HepG2 (cell line): ENCODE results near the gene DLG4. TPM values are rescaled to one million over a fixed set of nuclear protein-coding genes. Genes with fewer than 3 reads are reported as not detected.

Source experiments
- ATAC-seq: fragments of 200-7000 bp; cut with Tn5 transposase; 3 replicates; pipeline ENCODE4 v1.9.1; 2020; ENCODE audit warnings: mild to moderate bottlenecking, moderate library complexity
- BruUV-seq: library from RNA; stranded (reverse); fragments of 400-500 nt; replicated peaks from 2 replicates; lab custom pipeline; 2021; lab: Mats Ljungman, UMichigan
- CTCF ChIA-PET: fragments of 300-600 bp; formaldehyde crosslinking; extraction: SDS; loops from one replicate; lab custom pipeline; 2021; ENCODE audit warnings: low total read pairs, inconsistent platforms, low intra/inter-chr PET ratio; lab: Yijun Ruan, JAX
- POLR2A ChIA-PET: fragments of 350-600 bp; sonication (Branson Sonifier 250); formaldehyde crosslinking; loops from one replicate; lab custom pipeline; 2020; ENCODE audit warnings: antibody characterized with exemption, inconsistent platforms; lab: Yijun Ruan, JAX
- DNase-seq: peaks from one replicate; pipeline ENCODE4 v3.0.0-alpha.2; 2015; ENCODE audit warnings: low spot score
- FAIRE-seq: peaks from 3 replicates; lab custom pipeline; 2011; peaks lifted over from hg19 to GRCh38; lab: Jason Lieb, UNC
- H2AFZ ChIP-seq: one replicate; pipeline ENCODE4 v1.6.1; 2011; ENCODE audit warnings: low read length, inconsistent platforms
- H3K27ac ChIP-seq: fragments of 300-600 bp; 3 replicates; pipeline ENCODE4 v1.8.0; 2011; ENCODE audit warnings: mixed run types, mild to moderate bottlenecking, mixed read lengths, low read length, inconsistent platforms; ENCODE audit not compliant: insufficient read depth; ENCODE audit errors: extremely low read length
- H3K27me3 ChIP-seq, 2 experiments: fragments of 200-600 bp in 1 of 2; 2 replicates in 1 of 2; 3 replicates in 1 of 2; pipeline versions ENCODE4 v1.6.0 to v1.8.0; 2011; ENCODE audit warnings: low read length in 2 of 2, mild to moderate bottlenecking in 2 of 2, moderate library complexity in 2 of 2, inconsistent platforms in 1 of 2; ENCODE audit not compliant: insufficient read depth in 2 of 2, control insufficient read depth in 1 of 2
- H3K36me3 ChIP-seq, 2 experiments: fragments of 200-600 bp in 1 of 2; replicated peaks in 1 of 2; 2 replicates in 1 of 2; 3 replicates in 1 of 2; pipeline versions ENCODE4 v1.5.1 to v1.8.0; 2011; ENCODE audit warnings: low read length in 2 of 2, inconsistent platforms in 1 of 2; ENCODE audit not compliant: insufficient read depth in 2 of 2, control insufficient read depth in 1 of 2
- H3K4me1 ChIP-seq: 2 replicates; pipeline ENCODE4 v1.5.1; 2012; ENCODE audit warnings: low read length, inconsistent platforms; ENCODE audit not compliant: insufficient read depth
- H3K4me2 ChIP-seq: 2 replicates; pipeline ENCODE4 v1.6.0; 2011; ENCODE audit warnings: low read depth, low read length, inconsistent platforms
- H3K4me3 ChIP-seq, 3 experiments: fragments of 200-600 bp in 1 of 3; sonication (generic), shearing (Covaris generic) in 1 of 3; replicated peaks in 1 of 3; 2 replicates each; pipeline ENCODE4 v1.5.1; 2011 to 2016; ENCODE audit warnings: low read length in 3 of 3, inconsistent platforms in 2 of 3, low read depth in 2 of 3, mild to moderate bottlenecking in 2 of 3, control low read depth in 1 of 3, mixed read lengths in 1 of 3; ENCODE audit not compliant: insufficient read depth in 1 of 3
- H3K79me2 ChIP-seq: one replicate; pipeline ENCODE4 v1.6.1; 2011; ENCODE audit warnings: low read length, inconsistent platforms; ENCODE audit not compliant: insufficient read depth
- H3K9ac ChIP-seq: 2 replicates; pipeline ENCODE4 v1.6.0; 2011; ENCODE audit warnings: mild to moderate bottlenecking, low read depth, low read length, inconsistent platforms; ENCODE audit not compliant: insufficient read depth
- H3K9me3 ChIP-seq: 2 replicates; pipeline ENCODE4 v1.5.1; 2012; ENCODE audit warnings: mild to moderate bottlenecking, low read length
- H4K20me1 ChIP-seq: 2 replicates; pipeline ENCODE4 v1.6.0; 2011; ENCODE audit warnings: inconsistent platforms, mild to moderate bottlenecking, low read length, moderate library complexity; ENCODE audit not compliant: insufficient read depth
- ATF7-NPFF ChIP-seq: sonication (generic); formaldehyde crosslinking; IDR thresholded peaks from 2 replicates; pipeline ENCODE4 v1.8.1; 2023; ENCODE audit warnings: mild to moderate bottlenecking, low read depth, missing genetic modification reagents, moderate library complexity
- CERS6 ChIP-seq: sonication (generic); formaldehyde crosslinking; IDR thresholded peaks from 2 replicates; pipeline ENCODE4 v1.5.0; 2020; ENCODE audit warnings: missing genetic modification reagents
- GABPA ChIP-seq, 2 experiments: IDR thresholded peaks; 2 replicates each; pipeline ENCODE4 v1.6.1; 2011 to 2016; ENCODE audit warnings: low read depth in 2 of 2, low read length in 1 of 2, missing biosample characterization in 1 of 2, missing genetic modification characterization in 1 of 2
- HDAC2 ChIP-seq: sonication (generic); formaldehyde crosslinking; IDR thresholded peaks from 2 replicates; pipeline ENCODE4 v1.4.0; 2020; ENCODE audit warnings: missing genetic modification reagents
- MEF2D ChIP-seq: sonication (generic); formaldehyde crosslinking; IDR thresholded peaks from 2 replicates; pipeline ENCODE4 v1.5.1; 2020; ENCODE audit warnings: mild to moderate bottlenecking, missing genetic modification reagents
- POLR2G ChIP-seq: fragments of 200-400 bp; formaldehyde crosslinking; IDR thresholded peaks from 2 replicates; pipeline ENCODE4 v1.6.1; 2018; ENCODE audit warnings: mild to moderate bottlenecking, low read depth, low read length, moderate library complexity
- REPIN1 ChIP-seq: sonication (generic); formaldehyde crosslinking; IDR thresholded peaks from 2 replicates; pipeline ENCODE4 v1.8.0; 2022; ENCODE audit warnings: missing genetic modification reagents, low read depth, mild to moderate bottlenecking, borderline replicate concordance
- SALL1 ChIP-seq: sonication (generic); formaldehyde crosslinking; IDR thresholded peaks from 2 replicates; pipeline ENCODE4 v1.8.0; 2022; ENCODE audit warnings: mild to moderate bottlenecking, missing genetic modification reagents
- SMAD3 ChIP-seq: sonication (generic); formaldehyde crosslinking; IDR thresholded peaks from 2 replicates; pipeline ENCODE4 v1.4.0; 2020; ENCODE audit warnings: missing genetic modification reagents
- SMARCE1 ChIP-seq: fragments of 450-650 bp; IDR thresholded peaks from 2 replicates; pipeline ENCODE4 v1.6.1; 2017; ENCODE audit warnings: borderline replicate concordance
- ZFP37 ChIP-seq: sonication (generic); formaldehyde crosslinking; IDR thresholded peaks from 2 replicates; pipeline ENCODE4 v1.4.0; 2020; ENCODE audit warnings: missing genetic modification reagents, borderline replicate concordance
- ZMYM2 ChIP-seq: sonication (generic); formaldehyde crosslinking; IDR thresholded peaks from 2 replicates; pipeline ENCODE4 v1.8.0; 2022; ENCODE audit warnings: mild to moderate bottlenecking, missing genetic modification reagents
- ZMYM3 ChIP-seq: sonication (generic); formaldehyde crosslinking; IDR thresholded peaks from 2 replicates; pipeline ENCODE4 v1.5.1; 2020; ENCODE audit warnings: mild to moderate bottlenecking, missing genetic modification reagents
- ZNF280D ChIP-seq: sonication (generic); formaldehyde crosslinking; IDR thresholded peaks from 2 replicates; pipeline ENCODE4 v1.5.1; 2020; ENCODE audit warnings: mild to moderate bottlenecking, missing genetic modification reagents
- ZNF629 ChIP-seq: sonication (generic); formaldehyde crosslinking; conservative IDR thresholded peaks from 2 replicates; pipeline ENCODE4 v1.5.0; 2020; ENCODE audit warnings: missing genetic modification reagents
- ZNF691 ChIP-seq: sonication (generic); formaldehyde crosslinking; IDR thresholded peaks from 2 replicates; pipeline ENCODE4 v1.4.0; 2020; ENCODE audit warnings: missing genetic modification reagents, low read depth, mild to moderate bottlenecking, borderline replicate concordance
- WGBS: methylation state at CpG from one replicate; pipeline ENCODE4 v1.1.6; 2017; ENCODE audit warnings: low lambda C conversion rate; 5-methylcytosine and 5-hydroxymethylcytosine counted together
- in situ Hi-C: cut with HindIII; loops from 2 replicates; pipeline ENCODE4 v1.10.0; 2017; ENCODE audit warnings: low pct_unique_long_range_greater_than_20kb; ENCODE audit not compliant: extremely low pct_ligation_motif_present
- intact Hi-C: fragments of 100-400 bp; cut with micrococcal nuclease; formaldehyde crosslinking; loops from one replicate; pipeline ENCODE4 v1.10.0; 2022; ENCODE audit not compliant: unreplicated experiment
- polyA plus RNA-seq, 8 experiments: library from polyadenylated mRNA; depleted of rRNA in 3 of 8; stranded (reverse) in 7 of 8; unstranded in 1 of 8; fragments of >200 nt; fragmentation: Illumina TruSeq in 4 of 8; extraction: Trizol in 4 of 8; gene quantifications; 2 replicates each; pipeline versions ENCODE4 v1.2.1 to v1.2.3, GENCODE V29; 2011 to 2016; ENCODE audit warnings: low read depth in 4 of 8, missing spikeins in 1 of 8, mixed read lengths in 1 of 8; ENCODE audit not compliant: insufficient read depth in 1 of 8
- total RNA-seq, 5 experiments: library from RNA; depleted of rRNA; stranded (reverse); fragments of >200 nt; fragmentation: Illumina TruSeq; extraction: Trizol; gene quantifications; 2 replicates each; pipeline ENCODE4 v1.2.3, GENCODE V29; 2016; ENCODE audit warnings: low read depth in 1 of 5

DLG4 gene
- total and polyA plus RNA-seq, 2 of the 13 experiments (the other 11 are each of a cell fraction or from before 2014, with no cell fraction given), result 0.71 to 4.3 TPM

GRCh38 chr17:7184647-7185046 lies 35.0 kb downstream of the DLG4 start (continued):
- TF ChIP-seq MEF2D (CRISPR knock-in tag) (no peak), ZNF691 (CRISPR knock-in tag) (peak; percentile 98), ZFP37 (CRISPR knock-in tag) (no peak), ZNF629 (CRISPR knock-in tag) (peak; percentile 95), ATF7-NPFF (CRISPR knock-in tag) (peak; percentile 12; the same call in 1 of the 2 replicates), ZMYM2 (0 out of 2 replicates have a peak, but pooled peaks have one; percentile 2), CERS6 (CRISPR knock-in tag) (no peak)

GRCh38 chr17:7184091-7184488 lies 35.5 kb downstream of the DLG4 start:
- Histone ChIP-seq H3K9ac (peak overlapping the region; percentile 52), H4K20me1 (no peaks in the 10 kb centered on the region), H3K4me2 (peak overlapping the region; percentile 75), H3K27me3 (no peaks in the 10 kb centered on the region; a peak in 1 of 5 replicates), H3K4me3 (peak overlapping the region; percentile 14 to 64 (median 35)), H3K36me3 (no peaks in the 10 kb centered on the region), H3K79me2 (peaks cover under 1% of the 10 kb centered on the region), H3K9me3 (no peaks in the 10 kb centered on the region), H2AFZ (no peak overlapping the region), H3K27ac (peak overlapping the region; percentile 60), H3K4me1 (peaks cover 69% of the 10 kb centered on the region)
- FAIRE-seq (peak; percentile 58), DNase-seq (peak; percentile 84), ATAC-seq (peak; percentile 65)
- ChIA-PET CTCF (no interaction called here), POLR2A (interaction anchor here (0.8 to 4.0 kb wide), 16 partner anchors 9 to 148 kb away, joined by 3 to 24 read pairs (median 5); partner anchors contain the start of genes ACADVL, ASGR2, DLG4 and GABARAP)
- 0% methylated on average over 8 of the region's 14 CpGs for whole genome bisulfite sequencing
- intact Hi-C loops, result no loop called here
- no TSS peak for BruUV-seq
- in situ Hi-C loops, result no loop called here
- TF ChIP-seq HDAC2 (CRISPR knock-in tag) (peak; percentile 22; the same call in 1 of the 2 replicates), REPIN1 (CRISPR knock-in tag) (0 out of 2 replicates have a peak, but pooled peaks have one; percentile 55), GABPA (IDR thresholded peaks at IDR 0.05; ENCODE audit: low read depth, low read length) (no peak), GABPA (CRISPR knock-in tag; IDR thresholded peaks at IDR 0.05; ENCODE audit: low read depth) (no peak), SMARCE1 (no peak), SMAD3 (CRISPR knock-in tag) (peak; percentile 47; the same call in 1 of the 2 replicates), ZNF280D (CRISPR knock-in tag) (0 out of 2 replicates have a peak, but pooled peaks have one; percentile 54), SALL1 (CRISPR knock-in tag) (peak; percentile 50; the same call in 1 of the 2 replicates), ZMYM3 (CRISPR knock-in tag) (0 out of 2 replicates have a peak, but pooled peaks have one; percentile 37), POLR2G (peak; percentile 67)
